Measurements from ENCODE around the gene C1QB.

The C1QB gene

GRCh38 chr1:22633697-22634463, 19.2 kb upstream of the C1QB start:
- in situ Hi-C loops (cut with HindIII; ENCODE audit: low sequenced_read_pairs), result loop anchor here (5.0 kb wide), 1 partner anchor 37 kb away; no protein-coding TSS in a partner anchor

GRCh38 chr1:22635436-22635835, 17.6 kb upstream of the C1QB start:
- in situ Hi-C loops (cut with HindIII; ENCODE audit: low sequenced_read_pairs), result no loop called here

GRCh38 chr1:22636353-22636752, 16.7 kb upstream of the C1QB start, which contains the start of gene C1QA:
C1QA (plus strand) TSS chr1:22636628; CDS start chr1:22637617, 989 bp downstream.
- in situ Hi-C loops (cut with HindIII; ENCODE audit: low sequenced_read_pairs), result no loop called here

GRCh38 chr1:22636927-22637326, 16.1 kb upstream of the C1QB start:
- in situ Hi-C loops (cut with HindIII; ENCODE audit: low sequenced_read_pairs), result no loop called here

GRCh38 chr1:22637907-22638445, 15.1 kb upstream of the C1QB start:
- in situ Hi-C loops (cut with HindIII; ENCODE audit: low sequenced_read_pairs), result no loop called here

- in situ Hi-C loops (cut with HindIII; ENCODE audit: low sequenced_read_pairs), result no loop called here
These were observed 14.4 kb upstream of the C1QB start for GRCh38 chr1:22638476-22639234.

- in situ Hi-C loops (cut with HindIII; ENCODE audit: low sequenced_read_pairs), result no loop called here
These were observed 13.8 kb upstream of the C1QB start for GRCh38 chr1:22639286-22639685.

GRCh38 chr1:22641247-22641646, 11.8 kb upstream of the C1QB start:
- in situ Hi-C loops (cut with HindIII; ENCODE audit: low sequenced_read_pairs), result no loop called here

- in situ Hi-C loops (cut with HindIII; ENCODE audit: low sequenced_read_pairs), result no loop called here
These were observed 11.0 kb upstream of the C1QB start for GRCh38 chr1:22641906-22642636.

GRCh38 chr1:22643381-22643780, 9.7 kb upstream of the C1QB start, which contains the start of gene C1QC:
C1QC (plus strand) TSS chr1:22643633; CDS start chr1:22644024, 391 bp downstream.
- in situ Hi-C loops (cut with HindIII; ENCODE audit: low sequenced_read_pairs), result no loop called here

- in situ Hi-C loops (cut with HindIII; ENCODE audit: low sequenced_read_pairs), result no loop called here
These were observed 9.1 kb upstream of the C1QB start for GRCh38 chr1:22643928-22644327.

GRCh38 chr1:22645931-22646330, 7.1 kb upstream of the C1QB start:
- in situ Hi-C loops (cut with HindIII; ENCODE audit: low sequenced_read_pairs), result no loop called here

GRCh38 chr1:22646384-22646783, 6.7 kb upstream of the C1QB start:
- in situ Hi-C loops (cut with HindIII; ENCODE audit: low sequenced_read_pairs), result no loop called here

- in situ Hi-C loops (cut with HindIII; ENCODE audit: low sequenced_read_pairs), result no loop called here
These were observed 2.8 kb upstream of the C1QB start for GRCh38 chr1:22650089-22650693.

- in situ Hi-C loops (cut with HindIII; ENCODE audit: low sequenced_read_pairs), result no loop called here
These were observed 837 bp upstream of the C1QB start for GRCh38 chr1:22651941-22652856.

- in situ Hi-C loops (cut with HindIII; ENCODE audit: low sequenced_read_pairs), result no loop called here
These were observed 1.7 kb downstream of the C1QB start for GRCh38 chr1:22654692-22655091.

GRCh38 chr1:22658385-22659163, 5.5 kb downstream of the C1QB start:
- in situ Hi-C loops (cut with HindIII; ENCODE audit: low sequenced_read_pairs), result no loop called here

GRCh38 chr1:22660716-22661241, 7.7 kb downstream of the C1QB start:
- in situ Hi-C loops (cut with HindIII; ENCODE audit: low sequenced_read_pairs), result no loop called here

- in situ Hi-C loops (cut with HindIII; ENCODE audit: low sequenced_read_pairs), result no loop called here
These were observed 8.8 kb downstream of the C1QB start for GRCh38 chr1:22661880-22662279.
